ENCODE results near the gene BEND3. TPM values are rescaled to one million over a fixed set of nuclear protein-coding genes. Genes with fewer than 3 reads are reported as not detected.
"Not testable (repeated sequence)": the region's sequence is repeated elsewhere in the genome, so short reads cannot be mapped to it uniquely, and the experiment has no call there.

The BEND3 gene
- total RNA-seq, 2 donors from 2014 or later = 4.0 TPM

GRCh38 chr6:107021446-107022185 is 93.7 kb downstream of the BEND3 start:
- Histone ChIP-seq H3K4me3 (no peak overlapping the region), H3K27ac (no peak overlapping the region), H3K36me3 (no peaks in the 10 kb centered on the region), H3K27me3 (replicated peaks; ENCODE audit: insufficient read depth) (no peaks in the 10 kb centered on the region), H3K9me3 (no peaks in the 10 kb centered on the region), H3K4me1 (replicated peaks) (no peaks in the 10 kb centered on the region)
- intact Hi-C loops (cut with DNase I) = loop anchor here (10.0 kb wide), 1 partner anchor 433 kb away; the partner anchor contains the start of gene PDSS2
- WGBS = 53% methylated on average over 1 of the region's 1 CpG
- TF ChIP-seq POLR2A (IDR thresholded peaks at IDR 0.05) = no peak
- TF ChIP-seq CTCF (IDR thresholded peaks at IDR 0.05) = no peak
- TF ChIP-seq POLR2AphosphoS5 (IDR thresholded peaks at IDR 0.05) = no peak
- DNase-seq (ENCODE audit: low spot score) = no peak

- no peaks in the 10 kb centered on the region for H3K4me1 ChIP-seq (replicated peaks)
- H3K27ac ChIP-seq = no peak overlapping the region
- no peaks in the 10 kb centered on the region for H3K36me3 ChIP-seq
- H3K9me3 ChIP-seq = no peaks in the 10 kb centered on the region
- H3K27me3 ChIP-seq (replicated peaks; ENCODE audit: insufficient read depth) = no peaks in the 10 kb centered on the region
- TF ChIP-seq POLR2A (IDR thresholded peaks at IDR 0.05) = no peak
- no peak for TF ChIP-seq POLR2AphosphoS5 (IDR thresholded peaks at IDR 0.05)
- TF ChIP-seq CTCF (IDR thresholded peaks at IDR 0.05) = no peak
- H3K4me3 ChIP-seq = no peak overlapping the region
- intact Hi-C loops (cut with DNase I) = loop anchor here (10.0 kb wide), 1 partner anchor 435 kb away; the partner anchor contains the start of gene PDSS2
- 84% methylated on average over 4 of the region's 4 CpGs for WGBS
- DNase-seq (ENCODE audit: low spot score) = no peak
These were observed 95.1 kb downstream of the BEND3 start for GRCh38 chr6:107020239-107020638.

GRCh38 chr6:107019628-107020027 is 95.7 kb downstream of the BEND3 start:
- DNase-seq (ENCODE audit: low spot score); H3K4me1 ChIP-seq (replicated peaks); H3K4me3 ChIP-seq; H3K27me3 ChIP-seq (replicated peaks; ENCODE audit: insufficient read depth); H3K27ac ChIP-seq; H3K9me3 ChIP-seq; H3K36me3 ChIP-seq: not testable (repeated sequence)
- 74% methylated on average over 8 of the region's 8 CpGs for WGBS
- intact Hi-C loops (cut with DNase I) = loop anchor here (10.0 kb wide), 1 partner anchor 435 kb away; the partner anchor contains the start of gene PDSS2

- H3K27me3 ChIP-seq (replicated peaks; ENCODE audit: insufficient read depth) = no peaks in the 10 kb centered on the region
- DNase-seq (ENCODE audit: low spot score) = no peak
- intact Hi-C loops (cut with DNase I) = no loop called here
- WGBS = 79% methylated on average over 5 of the region's 5 CpGs
- TF ChIP-seq POLR2A (IDR thresholded peaks at IDR 0.05) = no peak
- no peak for TF ChIP-seq CTCF (IDR thresholded peaks at IDR 0.05)
- TF ChIP-seq POLR2AphosphoS5 (IDR thresholded peaks at IDR 0.05) = no peak
- H3K36me3 ChIP-seq = no peaks in the 10 kb centered on the region
- no peak overlapping the region for H3K27ac ChIP-seq
- H3K9me3 ChIP-seq = no peaks in the 10 kb centered on the region
- no peak overlapping the region for H3K4me3 ChIP-seq
- H3K4me1 ChIP-seq (replicated peaks) = no peaks in the 10 kb centered on the region
These were observed 96.3 kb downstream of the BEND3 start for GRCh38 chr6:107019047-107019446.

Small RNA genes lying within 50 kb of the gene (small RNA-seq; reads per million reads assigned to genes)
- gene RNU6-1299P = 0 reads per million in 2 donors

Other genes starting within 250 kb of the BEND3 start
- 100 to 1,000 TPM in 1 of 2 donors, 10 to 100 TPM in 1; 59.4 to 336 TPM for gene CD24, start 140.8 kb downstream of the BEND3 start, total RNA-seq
- 10 to 100 TPM in 1 of 2 donors, 1 to 10 TPM in 1; 5.7 to 12.3 TPM for gene MTRES1, start 87.3 kb downstream of the BEND3 start, total RNA-seq